Activated CD4-positive, alpha-beta T cell treated with anti-CD3 and anti-CD28 coated beads for 4 hours (primary cell): ENCODE data around the gene SCEL.

Experiments
- DNase-seq, 2 donors: peaks; one replicate each; pipeline ENCODE4 v3.0.0-alpha.2; 2020

The SCEL gene

GRCh38 chr13:77521595-77522367 is 13.7 kb upstream of the SCEL start:
- no peak for DNase-seq

GRCh38 chr13:77522444-77522843 is 13.1 kb upstream of the SCEL start:
- no peak for DNase-seq

- DNase-seq: no peak
These were observed 12.1 kb upstream of the SCEL start for GRCh38 chr13:77523386-77523785.

GRCh38 chr13:77523834-77524728 is 11.4 kb upstream of the SCEL start:
- no peak for DNase-seq

GRCh38 chr13:77528414-77528813 is 7.1 kb upstream of the SCEL start:
- DNase-seq: no peak

- DNase-seq: no peak
These were observed 6.5 kb upstream of the SCEL start for GRCh38 chr13:77528834-77529500.

- no peak for DNase-seq
These were observed 6.0 kb upstream of the SCEL start for GRCh38 chr13:77529501-77529840.

- DNase-seq: no peak
These were observed 4.6 kb upstream of the SCEL start for GRCh38 chr13:77530875-77531274.

GRCh38 chr13:77532983-77533382 is 2.5 kb upstream of the SCEL start:
- no peak for DNase-seq

GRCh38 chr13:77533875-77534788 is 1.4 kb upstream of the SCEL start:
- no peak for DNase-seq

- no peak for DNase-seq
These were observed 852 bp downstream of the SCEL start for GRCh38 chr13:77536358-77536757.

GRCh38 chr13:77537289-77537919 is 1.9 kb downstream of the SCEL start:
- no peak for DNase-seq

GRCh38 chr13:77543711-77544110 is 8.2 kb downstream of the SCEL start:
- no peak for DNase-seq

GRCh38 chr13:77544355-77544754 is 8.8 kb downstream of the SCEL start:
- no peak for DNase-seq

- no peak for DNase-seq
These were observed 9.3 kb downstream of the SCEL start for GRCh38 chr13:77544758-77545338.

GRCh38 chr13:77545626-77546412 is 10.3 kb downstream of the SCEL start:
- no peak for DNase-seq

GRCh38 chr13:77548095-77548494 is 12.6 kb downstream of the SCEL start:
- DNase-seq: no peak

GRCh38 chr13:77548594-77548993 is 13.1 kb downstream of the SCEL start:
- DNase-seq: no peak

GRCh38 chr13:77554069-77554468 is 18.6 kb downstream of the SCEL start:
- DNase-seq: no peak

GRCh38 chr13:77555246-77555645 is 19.7 kb downstream of the SCEL start:
- no peak for DNase-seq

GRCh38 chr13:77558016-77558415 is 22.5 kb downstream of the SCEL start:
- no peak for DNase-seq
